GM12891 (cell line): Measurements from ENCODE around the gene UBL4B.

Source experiments
- PAX5 ChIP-seq: IDR thresholded peaks from 2 replicates; pipeline ENCODE4 v1.6.1; 2011; ENCODE audit warnings: low read length, moderate library complexity, mild to moderate bottlenecking; ENCODE audit not compliant: insufficient read depth, severe bottlenecking
- POLR2A ChIP-seq: IDR thresholded peaks from 2 replicates; pipeline ENCODE4 v1.6.1; 2011; ENCODE audit warnings: low read depth, low read length, control low read depth
- POLR2AphosphoS5 ChIP-seq: IDR thresholded peaks from 2 replicates; pipeline ENCODE4 v1.6.1; 2011; ENCODE audit warnings: low read depth, low read length, control low read depth
- POU2F2 ChIP-seq: IDR thresholded peaks from 2 replicates; pipeline ENCODE4 v1.6.1; 2011; ENCODE audit warnings: low read depth, mild to moderate bottlenecking, control low read depth, low read length, moderate library complexity
- SPI1 ChIP-seq: IDR thresholded peaks from 2 replicates; pipeline ENCODE4 v1.6.1; 2011; ENCODE audit warnings: low read depth, low read length, control low read depth
- TAF1 ChIP-seq: IDR thresholded peaks from 2 replicates; pipeline ENCODE4 v1.6.1; 2011; ENCODE audit warnings: low read depth, low read length, control low read depth

GRCh38 chr1:110161849-110162248 is 49.6 kb downstream of the UBL4B start:
- TF ChIP-seq TAF1 (no peak), POLR2A (no peak), POLR2AphosphoS5 (no peak), SPI1 (no peak), PAX5 (no peak), POU2F2 (no peak)
